NCI-H2171 (cell line): ENCODE data around the gene CFAP53.

Experiments
- DNase-seq: peaks from one replicate; lab custom pipeline; 2025; lab: John Stamatoyannopoulos, UW

Gene CFAP53

DNA sequence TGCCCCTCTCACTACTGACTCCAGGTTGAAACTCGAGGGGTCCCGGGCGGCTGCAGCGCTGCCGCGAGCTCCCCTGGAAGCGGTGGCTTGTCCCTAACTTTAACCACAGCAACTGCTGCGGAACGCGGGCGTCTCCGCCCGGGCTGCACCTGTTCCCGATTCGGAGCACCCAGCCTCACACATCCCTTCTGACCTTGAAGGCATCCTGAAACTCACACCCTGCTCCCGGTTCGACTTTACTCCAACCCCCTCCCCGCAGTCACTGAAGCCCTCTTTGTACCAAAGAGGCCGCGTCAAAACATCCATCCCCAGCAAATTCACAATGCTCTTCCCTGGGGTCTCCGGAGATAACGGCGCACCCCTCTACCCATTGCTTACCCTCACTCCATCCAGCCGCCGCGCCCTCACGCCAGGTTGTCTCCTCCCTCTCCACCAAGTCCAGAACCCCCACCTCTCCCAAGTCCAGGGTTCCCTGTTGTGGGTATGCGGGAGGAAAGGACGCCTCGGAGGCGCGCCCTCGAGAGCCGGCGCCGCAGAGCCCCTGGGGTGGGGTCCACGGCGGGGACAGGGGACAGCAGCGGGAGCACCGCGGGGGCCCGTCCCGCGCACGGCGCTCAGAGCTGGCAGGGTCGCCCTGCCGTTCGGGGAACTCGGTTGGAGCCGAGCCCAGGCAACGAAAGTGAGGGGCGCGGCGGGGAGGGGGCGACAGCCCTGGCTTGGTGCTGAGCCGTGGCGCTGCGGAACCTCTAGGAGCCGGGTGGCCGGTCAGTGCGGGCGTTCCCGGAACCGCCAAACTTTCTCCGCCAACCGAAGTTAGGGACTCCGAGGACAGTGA lies 72.3 kb downstream of the CFAP53 start:
- DNase-seq = peak; percentile 6

DNA sequence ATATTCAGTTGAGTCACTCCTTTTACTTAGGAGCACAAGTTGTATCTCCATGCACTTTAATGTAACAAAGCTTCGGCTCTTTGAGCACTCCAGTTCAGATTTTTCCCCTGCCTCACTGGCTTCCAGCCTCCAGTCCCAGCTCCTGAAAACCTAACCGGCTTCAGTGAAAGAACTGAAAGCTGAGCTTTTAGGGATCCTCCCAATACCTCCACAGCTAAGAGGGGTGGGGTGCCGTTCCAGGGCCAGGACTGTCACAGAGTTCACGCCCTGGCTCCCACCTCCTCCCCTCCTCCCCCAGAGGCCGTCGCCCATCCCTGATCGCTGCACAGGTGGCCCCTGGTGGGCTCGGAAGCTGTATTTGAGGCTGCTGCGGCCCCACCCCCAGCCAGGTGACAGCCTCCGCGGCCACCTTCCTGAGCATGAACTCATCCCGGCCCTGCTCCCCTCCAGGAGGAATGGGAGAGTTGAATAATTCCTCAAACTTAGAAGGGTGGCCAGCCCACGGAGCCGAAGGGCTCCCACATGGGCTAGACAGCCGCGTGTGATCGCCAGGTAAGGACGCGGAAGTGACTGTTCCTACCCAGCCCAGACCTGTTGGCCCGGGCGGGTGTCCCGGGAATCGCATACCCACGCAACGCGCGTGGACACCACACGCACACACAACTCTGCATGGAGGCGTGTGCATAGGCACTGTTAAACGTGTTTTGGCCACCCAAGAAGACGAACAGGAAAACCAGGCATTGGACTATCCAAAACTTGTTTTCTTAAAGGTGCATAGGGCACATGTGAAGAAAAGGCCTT lies 73.1 kb downstream of the CFAP53 start:
- DNase-seq = no peak

DNA sequence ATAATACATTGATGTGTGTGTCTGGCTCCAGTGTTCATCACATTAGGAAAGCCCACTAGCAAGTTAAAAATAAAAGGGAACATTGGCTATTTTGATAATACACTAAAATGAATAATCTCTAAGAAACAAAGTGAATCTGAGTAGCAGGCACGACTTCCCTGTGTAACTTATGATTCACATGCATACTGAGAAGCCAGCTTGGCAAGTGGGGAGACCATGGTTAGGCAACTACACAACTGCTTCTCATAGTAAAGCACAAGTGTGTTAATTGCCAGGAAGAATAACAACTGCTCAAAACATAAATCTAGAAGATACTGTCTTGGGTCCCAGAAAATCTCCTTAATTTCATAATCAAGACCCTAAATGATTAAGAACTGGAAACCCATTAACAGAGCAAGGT lies 75.4 kb downstream of the CFAP53 start:
- DNase-seq = no peak

DNA sequence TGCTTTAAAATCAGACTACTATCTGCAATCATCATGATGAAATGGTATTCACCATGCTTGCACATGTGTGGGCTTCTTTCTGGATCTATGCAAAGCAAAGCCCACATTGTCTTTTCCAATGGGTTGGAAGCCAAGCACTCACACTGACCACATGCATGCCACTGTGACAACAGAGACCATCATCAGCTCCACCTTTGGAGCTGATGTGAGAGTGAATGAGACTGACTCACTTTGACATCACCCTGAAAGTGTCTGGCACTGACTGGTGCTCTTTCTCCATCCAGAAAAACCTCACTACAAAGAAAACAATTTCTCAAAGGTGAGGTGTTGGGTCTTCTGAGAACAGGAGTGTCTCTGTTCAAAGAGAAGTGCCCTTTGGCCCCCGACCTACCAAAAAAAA lies 76.1 kb downstream of the CFAP53 start:
- DNase-seq = no peak

DNA sequence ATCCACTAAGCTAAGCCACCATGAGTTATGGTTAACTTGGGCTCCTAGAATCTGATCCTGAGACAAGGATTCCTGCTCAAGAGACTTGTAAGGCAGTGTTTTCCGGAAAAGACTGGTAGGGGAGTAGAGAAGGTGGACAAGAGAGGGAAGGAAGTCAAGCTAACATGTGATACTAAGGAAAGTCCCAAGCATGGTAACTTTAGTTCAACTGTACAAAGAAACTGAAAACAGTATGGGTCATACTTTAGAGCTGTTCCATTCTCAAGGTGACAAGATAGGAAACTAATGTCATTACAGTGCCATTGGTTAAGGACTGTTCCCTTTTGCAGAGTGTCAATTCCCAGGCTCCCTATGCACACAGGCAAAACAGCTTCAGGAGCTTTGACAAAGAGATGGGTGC lies 77.1 kb downstream of the CFAP53 start:
- no peak for DNase-seq

DNA sequence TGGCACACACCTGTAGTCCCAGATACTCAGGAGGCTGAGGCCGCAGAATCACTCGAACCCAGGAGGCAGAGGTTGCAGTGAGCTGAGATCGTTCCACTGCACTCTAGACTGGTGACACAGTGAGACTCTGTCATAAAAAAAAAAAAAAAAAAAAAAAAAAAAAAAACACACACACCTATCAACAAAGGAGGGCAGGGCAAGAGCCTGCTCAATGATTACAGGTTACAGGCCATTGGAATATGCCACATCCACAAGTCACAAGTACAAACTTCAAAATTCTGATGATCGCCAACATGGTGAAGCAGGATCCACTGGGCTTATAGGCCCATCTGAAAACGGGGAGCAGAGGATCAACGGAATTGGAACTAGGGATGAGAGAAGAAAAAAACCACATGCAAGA lies 77.6 kb downstream of the CFAP53 start:
- no peak for DNase-seq

DNA sequence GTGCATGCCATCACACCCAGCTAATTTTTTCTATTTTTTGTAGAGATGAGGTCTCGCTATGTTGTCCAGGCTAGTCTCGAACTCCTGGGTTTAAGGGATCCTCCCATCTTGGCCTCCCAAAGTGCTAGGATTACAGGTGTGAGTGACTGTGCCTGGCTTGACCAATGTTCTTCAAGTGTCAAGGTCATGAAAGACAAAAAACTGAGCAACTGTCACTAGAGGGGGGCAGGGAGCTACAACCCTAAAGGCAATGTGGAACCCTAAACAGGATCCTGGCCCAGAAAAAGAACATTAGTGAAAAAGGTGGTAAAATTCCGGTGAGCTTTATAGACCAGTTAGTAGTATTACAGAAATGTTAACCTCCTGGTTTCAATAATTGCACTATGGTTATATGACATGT lies 78.6 kb downstream of the CFAP53 start:
- DNase-seq = no peak

DNA sequence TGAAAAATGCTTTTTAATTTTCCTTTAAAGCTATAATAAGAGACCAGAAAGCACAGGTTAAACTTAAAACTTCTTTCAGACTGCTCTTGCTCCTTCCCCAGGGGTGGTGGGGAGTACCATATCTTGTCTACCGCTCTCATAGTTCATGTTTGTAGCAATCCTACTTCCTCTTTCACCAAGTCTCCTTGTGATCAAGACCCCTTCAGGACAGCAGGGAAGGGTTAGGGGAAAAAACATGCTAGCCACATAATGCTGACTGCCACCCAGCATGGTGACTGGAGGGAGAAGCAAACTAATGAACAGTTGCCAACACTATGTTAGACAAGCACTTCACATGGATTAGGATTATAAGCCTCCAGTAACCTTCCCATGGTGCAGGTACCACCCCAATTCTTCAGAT lies 79.9 kb downstream of the CFAP53 start:
- DNase-seq = no peak

DNA sequence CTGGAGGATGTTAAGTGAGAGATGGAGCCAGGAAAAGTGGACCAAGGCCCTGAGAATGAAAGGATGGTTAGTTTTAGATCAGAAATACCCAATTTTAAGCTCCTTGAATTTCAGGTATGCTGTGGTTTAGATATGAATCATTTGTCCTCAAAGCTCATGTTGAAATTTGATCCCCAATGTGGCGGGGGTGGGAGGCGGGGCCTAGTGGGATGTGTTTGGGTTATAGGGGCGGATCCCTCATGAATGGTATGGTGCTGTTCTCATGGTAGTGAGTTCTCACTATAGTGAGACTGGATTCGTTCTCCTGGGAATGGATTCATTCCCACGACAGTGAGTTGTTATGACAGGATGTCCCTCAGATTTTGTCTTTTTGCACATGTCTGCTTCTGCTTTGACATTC lies 82.7 kb downstream of the CFAP53 start:
- peak; percentile 2 for DNase-seq

DNA sequence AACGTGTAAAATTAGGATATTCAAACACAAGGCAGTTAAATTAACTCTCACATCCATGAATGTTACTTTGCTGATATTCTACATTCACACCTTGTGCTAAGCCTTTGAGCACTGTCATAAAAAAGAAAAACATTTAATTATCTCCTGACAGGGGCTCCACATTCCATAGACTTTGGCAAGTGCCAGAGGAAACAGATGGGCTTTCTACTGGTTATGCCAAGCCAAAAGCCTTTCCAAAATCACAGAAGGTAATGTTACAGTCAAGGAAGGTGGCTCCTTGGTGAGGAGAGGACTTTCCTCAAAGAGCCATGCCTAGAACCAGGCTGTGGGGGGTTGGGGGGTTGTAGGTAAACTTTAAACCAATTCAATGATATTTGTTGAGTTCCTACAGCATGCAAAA lies 83.8 kb downstream of the CFAP53 start:
- peak; percentile 5 for DNase-seq

DNA sequence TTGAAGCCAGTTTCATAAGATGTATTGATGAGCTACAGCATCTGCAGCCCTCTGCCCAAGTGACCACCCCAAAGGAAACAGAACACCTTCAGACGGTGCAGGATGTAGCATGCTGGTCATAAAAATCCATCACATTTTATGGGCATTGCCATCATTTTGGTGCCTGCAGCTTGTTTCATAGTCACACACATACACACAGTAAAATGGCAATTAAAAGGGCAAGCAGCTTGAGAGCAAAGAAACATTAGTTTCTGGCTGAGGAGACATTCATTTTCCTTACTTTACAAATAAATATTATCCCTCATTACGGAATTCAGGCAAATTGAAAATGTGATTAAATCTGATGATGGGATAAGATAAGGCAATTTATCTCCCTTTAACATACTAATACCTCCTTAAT lies 84.7 kb downstream of the CFAP53 start:
- DNase-seq = no peak

DNA sequence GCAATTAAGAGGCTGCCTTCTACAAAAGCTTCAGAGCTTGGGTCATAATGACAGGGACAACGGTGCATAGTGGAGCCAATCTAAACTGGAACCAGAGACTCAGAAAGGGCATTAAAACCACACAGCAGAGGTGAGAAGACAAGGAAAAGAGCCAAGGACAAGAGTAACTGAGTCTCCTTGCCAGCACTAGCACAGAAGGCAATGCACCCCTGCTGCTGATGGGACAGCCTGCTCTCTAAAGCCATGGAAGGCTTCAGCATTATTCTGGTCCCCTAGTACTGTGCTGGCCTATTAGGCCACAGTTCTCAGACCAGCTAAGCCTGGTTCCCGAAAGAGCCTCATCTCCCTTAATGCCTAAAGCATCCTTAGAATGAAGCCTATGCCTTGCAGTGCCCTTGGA lies 86.8 kb downstream of the CFAP53 start:
- DNase-seq = no peak

DNA sequence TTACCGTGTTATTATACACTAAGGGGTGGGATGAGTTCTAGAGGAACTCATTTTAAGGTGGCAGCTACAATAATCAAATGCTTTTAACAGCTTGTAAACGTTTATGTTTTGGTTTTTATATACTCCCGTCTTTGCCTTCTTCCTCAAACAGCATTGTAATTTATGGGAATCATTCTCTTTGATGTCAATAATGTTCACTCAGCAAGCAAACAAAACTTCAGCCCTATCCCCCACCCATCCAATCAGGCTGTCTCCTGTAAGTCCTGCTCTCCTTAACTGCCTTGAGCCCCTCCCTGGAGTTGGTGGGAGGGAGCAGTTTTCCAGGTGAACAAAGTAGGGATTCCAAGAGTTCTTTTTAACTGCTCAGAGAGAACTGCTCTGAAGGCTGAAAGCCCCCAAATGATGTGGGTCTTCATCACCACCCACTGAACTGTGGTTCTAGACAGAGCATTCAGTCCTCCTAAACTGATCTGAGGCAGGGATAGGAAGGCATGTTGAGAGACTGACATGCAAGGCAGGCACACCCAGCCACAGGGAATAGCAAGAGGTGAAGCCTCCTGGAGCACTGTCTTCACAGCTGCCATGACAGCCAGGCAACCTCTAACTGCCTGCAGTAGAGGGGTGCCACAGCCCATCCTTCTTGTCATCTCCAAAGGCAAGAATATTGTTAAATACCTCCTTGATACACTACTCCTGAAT lies 88.9 kb downstream of the CFAP53 start:
- DNase-seq = no peak
